Ramos (cell line): ENCODE results near the gene MKKS.

Experiments used
- in situ Hi-C: fragments of 300-500 bp; cut with MboI; formaldehyde crosslinking; loops from one replicate; pipeline ENCODE4 v1.14.3; 2022; ENCODE audit warnings: low sequenced_read_pairs; ENCODE audit not compliant: unreplicated experiment

The MKKS gene

DNA sequence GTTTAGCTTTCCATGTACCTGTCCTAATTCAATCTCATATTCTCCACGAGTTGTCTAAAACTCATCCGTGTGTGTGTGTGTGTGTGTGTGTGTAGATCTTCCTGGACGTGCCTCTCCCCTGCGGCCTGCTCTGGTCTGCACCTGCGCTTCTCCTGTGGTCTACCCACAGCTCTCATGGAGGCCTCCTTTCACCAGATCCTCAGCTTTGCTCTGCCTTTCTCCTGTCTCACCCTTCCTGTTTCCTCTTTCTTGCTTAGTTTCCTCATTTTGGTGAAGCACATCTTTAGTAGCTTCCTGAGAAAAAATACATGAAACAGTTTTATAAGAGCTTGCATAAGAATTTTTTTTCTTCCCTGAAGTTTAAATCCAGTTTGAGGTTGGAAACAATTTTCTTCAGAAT is 19.2 kb upstream of the MKKS start:
- in situ Hi-C loops: no loop called here

DNA sequence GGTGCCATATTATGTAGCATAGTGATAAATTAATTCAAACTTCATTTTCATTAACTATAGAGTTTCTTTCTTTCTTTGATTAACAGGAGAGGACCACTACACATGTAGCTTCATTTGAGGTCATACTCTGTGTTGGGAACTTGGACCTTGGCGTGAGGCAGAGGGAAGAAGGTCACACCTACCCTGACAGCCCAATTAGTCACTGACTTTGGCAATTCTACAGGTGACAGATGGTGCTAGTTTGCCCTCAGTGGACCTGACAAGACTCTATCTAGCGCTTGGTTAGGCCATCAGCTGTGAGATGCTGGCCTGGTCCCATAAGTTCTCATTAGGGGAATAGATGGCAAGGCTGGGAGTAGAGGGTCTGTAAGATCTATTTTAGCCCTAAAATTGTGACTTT is 15.2 kb upstream of the MKKS start:
- in situ Hi-C loops: no loop called here

DNA sequence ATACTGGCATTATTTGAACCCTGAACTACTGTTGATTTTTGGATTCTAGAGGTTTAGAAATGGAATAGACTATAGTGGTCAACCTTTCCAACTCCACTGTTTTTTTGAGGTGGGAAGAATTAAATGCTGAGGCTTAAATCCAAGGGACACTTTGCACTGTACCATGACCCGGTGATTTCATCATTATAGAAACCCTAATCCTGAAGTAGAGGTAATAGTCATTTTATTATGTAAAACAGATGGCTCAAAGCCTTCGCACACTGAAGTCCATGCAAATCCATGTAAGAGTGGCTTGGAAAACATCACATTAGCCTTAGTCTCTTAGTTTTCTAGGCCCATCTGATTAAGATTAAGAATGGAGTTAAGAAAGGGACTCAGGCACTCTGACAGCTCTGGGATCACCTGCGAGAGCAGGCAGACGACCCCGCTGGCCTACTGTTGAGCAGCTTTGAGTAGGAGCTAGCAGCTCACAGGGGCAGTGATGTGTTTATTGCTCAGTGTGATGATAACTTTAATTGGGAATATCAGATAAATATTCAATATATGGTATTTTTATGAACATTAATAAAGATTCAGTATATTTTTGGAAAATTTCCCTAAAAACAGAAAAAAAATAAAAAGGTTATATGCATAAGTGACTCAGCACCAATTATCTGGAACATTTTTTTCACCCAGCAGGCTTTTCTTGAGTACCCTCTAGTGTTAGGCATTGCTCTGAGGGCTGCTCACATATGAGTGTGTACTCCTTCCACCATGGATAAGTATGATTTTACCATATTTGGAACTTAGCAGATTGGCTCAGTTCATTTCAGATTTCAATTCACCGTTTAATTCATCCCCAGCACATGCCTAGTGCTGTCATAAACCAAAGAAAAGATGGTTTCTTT is 14.5 kb upstream of the MKKS start:
- in situ Hi-C loops: no loop called here

DNA sequence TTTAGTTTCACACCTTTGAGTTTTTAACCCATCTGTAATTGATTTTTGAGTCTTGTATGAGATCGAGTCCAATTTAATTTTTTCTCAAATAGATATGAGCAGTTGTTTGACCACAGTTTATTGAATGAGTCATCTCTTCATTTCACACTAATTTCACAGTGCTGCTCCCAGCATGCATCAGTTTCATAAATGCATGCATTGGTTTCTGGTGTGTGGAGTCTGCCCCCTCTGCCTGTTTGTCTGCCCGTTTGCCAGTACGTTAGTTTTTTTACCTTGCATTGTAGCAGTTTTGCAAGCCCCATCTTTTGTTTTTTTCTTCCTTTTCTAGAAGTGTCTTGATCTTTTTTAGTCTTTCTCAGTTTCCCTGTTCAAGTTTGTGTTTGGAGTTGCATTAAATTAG is 13.0 kb upstream of the MKKS start:
- in situ Hi-C loops: no loop called here

DNA sequence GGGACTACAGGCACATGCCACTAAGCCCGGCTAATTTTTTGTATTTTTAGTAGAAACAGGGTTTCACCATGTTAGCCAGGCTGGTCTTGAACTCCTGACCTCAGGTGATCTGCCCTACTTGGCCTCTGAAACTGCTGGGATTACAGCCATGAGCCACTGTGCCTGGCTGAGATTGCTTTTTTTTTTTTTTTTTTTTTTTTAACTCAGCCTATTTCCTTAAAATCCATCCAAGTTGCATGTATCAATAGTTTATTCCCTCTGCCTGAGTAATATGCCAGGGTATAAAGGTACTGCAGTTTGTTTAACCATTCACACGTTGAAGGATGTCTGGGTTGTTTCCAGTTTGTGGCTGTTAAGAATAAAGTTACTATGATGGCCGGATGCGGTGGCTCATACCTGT is 11.7 kb upstream of the MKKS start:
- in situ Hi-C loops: no loop called here

DNA sequence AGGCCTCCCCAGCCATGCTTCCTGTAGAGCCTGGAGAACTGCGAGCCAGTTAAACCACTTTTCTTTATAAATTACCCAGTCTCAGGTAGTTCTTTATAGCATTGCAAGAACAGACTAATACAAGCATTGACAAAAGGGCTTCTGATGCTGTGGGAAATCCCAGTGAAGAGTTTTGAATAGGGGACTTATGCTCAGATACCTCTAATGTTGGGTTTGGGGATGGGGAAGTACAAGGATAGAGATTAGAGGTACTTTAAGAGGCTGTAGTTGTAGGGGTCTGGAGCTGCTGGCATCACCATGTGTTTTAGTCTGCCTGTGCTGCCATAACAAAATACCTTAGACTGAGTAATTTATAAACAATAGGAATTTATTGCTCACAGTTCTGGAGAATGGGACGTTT is 9.9 kb upstream of the MKKS start:
- in situ Hi-C loops: no loop called here

DNA sequence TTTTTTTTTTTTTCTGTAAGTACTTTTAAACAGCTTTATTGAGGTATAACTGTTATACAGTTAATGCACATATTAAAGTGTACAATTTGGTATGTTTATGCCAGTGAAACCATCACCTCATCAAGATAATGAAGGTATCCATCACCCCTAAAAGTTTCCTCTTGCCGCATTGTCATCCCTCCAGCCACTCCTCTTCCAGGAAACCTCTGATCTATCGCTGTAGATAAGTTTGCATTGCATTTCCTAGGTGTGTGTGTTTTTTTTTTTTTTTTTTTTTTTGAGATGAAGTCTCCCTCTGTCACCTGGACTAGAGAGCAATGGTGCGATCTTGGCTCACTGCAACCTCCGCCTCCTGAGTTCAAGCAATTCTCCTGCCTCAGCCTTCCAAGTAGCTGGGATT is 4.2 kb upstream of the MKKS start:
- in situ Hi-C loops: no loop called here

DNA sequence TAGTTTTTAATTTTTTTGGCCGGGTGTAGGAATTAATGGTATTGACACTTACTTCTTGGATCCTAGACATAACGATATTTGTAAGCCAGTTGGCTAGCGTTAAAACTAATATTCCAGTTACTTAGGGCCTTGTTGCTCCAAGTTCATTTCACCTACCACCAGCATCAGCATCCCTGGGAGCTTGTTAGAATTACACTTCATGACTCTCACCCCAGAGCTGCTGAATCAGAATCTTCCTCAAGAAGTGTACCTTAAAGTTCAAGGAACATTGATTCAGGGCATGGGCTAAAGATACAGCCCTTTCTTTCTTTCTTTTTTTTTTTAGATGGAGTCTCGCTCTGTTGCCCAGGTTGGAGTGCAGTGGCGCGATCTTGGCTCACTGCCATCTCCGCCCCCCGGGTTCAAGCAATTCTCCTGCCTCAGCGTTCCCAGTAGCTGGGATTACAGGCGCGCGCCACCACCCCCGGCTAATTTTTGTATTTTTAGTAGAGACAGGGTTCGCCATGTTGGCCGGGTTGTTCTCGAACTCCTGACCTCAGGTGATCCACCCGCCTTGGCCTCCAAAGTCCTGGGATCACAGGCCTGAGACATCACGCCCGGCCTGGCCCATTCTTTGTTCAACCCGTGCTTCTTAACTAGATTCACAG is 2.2 kb upstream of the MKKS start:
- in situ Hi-C loops: no loop called here

DNA sequence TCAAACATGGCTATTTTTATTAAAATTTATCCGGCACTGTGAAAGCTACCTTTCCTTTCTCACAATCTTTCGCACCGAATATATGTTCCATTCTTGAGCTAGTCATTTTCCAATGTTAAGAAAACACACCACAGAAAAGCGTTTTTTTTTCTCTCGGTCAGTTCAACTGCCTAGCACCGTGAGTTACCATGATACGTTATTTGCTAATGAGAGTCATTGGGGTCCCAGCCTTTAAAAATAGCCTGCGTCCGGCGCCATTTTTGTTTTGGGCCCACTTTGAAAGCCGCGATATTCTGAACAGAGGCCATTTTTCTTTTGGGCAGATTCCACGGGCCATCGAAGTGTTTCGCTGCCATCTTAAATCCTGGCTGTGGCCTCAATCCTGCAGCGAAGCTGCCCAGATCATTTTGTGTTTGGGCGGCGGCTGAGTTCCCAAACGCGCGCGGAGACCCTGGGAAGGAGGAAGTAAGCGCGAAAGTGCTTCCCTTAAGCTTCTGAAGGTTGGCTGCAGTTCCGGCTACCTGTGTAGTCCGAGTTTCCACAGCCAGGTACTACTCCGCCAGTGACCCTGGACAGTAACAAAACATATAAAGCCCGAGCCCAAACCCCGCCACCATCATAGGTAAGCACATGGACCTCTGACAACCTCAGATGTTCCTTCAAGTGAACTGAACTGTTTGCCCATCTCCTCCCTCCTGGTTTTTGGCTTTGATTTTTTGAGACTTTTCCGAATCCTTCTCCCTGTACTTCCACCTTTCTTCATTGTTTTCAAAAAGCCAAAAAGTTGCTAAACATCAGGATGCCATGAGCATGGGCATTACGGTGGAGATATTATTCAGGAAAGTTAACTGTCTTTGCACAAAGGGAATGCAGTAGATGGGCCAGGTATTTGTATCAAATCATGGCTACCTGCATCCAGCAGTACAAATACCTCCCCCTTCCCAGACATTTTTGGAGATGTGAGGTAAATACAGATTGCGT is 1.1 kb upstream of the MKKS start, which contains the start of gene SLX4IP:
TSS of gene SLX4IP (plus strand) at position 474 of the 981 bp plus-strand sequence. CDS start 22,900 bp downstream, outside the sequence.
- in situ Hi-C loops: no loop called here

DNA sequence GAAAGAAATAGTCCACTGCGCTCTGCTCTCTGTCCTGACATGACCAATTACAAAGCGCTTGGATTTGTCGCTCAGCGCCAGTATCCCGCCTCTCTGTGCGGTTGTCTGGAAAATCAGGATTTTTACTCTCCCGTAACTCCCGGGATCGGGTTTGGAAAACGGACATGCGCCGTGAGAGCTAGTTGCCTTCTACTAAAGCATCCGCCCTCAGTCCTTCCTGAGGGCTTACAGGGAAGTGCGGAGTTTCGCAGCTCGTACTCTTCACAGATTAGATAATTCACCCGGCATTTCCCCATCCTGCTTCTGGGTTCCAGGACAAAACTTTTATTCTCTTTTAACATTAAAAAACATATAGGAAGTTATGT is 427 bp upstream of the MKKS start:
- in situ Hi-C loops: no loop called here

DNA sequence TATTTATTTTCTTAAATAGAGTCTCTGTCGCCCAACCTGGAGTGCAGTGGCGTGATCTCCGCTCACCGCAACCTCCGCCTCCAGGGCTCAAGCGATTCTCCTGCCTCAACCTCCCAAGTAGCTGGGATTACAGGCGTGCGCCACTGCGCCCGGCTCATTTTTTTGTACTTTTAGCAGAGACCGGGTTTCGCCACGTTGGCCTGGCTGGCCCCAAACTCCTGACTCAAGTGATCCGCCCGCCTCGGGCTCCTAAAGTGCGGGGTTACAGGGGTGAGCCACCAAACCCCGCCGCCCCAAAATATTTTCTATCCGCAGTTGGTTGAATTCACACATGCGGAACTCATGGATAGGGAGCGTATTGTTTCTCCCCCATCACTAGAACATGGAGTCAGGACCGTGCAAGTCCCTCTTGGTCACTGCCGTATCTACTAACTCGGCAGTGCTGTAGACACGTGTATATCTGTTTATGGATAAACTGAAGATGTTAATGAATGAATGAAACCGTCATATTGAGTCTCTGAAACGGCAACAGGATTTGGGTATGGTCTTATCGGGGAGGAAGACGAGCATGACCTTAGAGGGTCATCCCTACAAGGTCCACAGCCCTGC is 904 bp downstream of the MKKS start:
- in situ Hi-C loops: no loop called here

DNA sequence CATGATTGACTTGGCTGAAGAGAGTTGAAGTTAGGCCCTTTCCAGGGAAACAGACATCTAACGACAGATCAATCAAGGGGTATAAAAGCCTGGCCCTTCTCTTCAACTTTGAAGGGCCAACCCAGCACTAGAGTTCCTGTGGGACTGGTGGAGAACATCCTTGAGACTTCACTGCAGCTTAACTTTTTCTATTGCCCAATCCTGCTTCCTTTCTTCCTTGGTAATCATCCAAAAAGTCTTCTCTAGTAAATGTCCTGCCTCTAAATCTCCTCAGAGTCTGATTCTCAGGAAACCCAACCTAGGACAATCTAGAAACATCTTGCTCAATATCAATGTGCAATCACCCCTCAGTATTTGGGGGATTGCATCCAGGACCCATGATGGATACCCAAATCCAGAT is 1.9 kb downstream of the MKKS start:
- in situ Hi-C loops: no loop called here

DNA sequence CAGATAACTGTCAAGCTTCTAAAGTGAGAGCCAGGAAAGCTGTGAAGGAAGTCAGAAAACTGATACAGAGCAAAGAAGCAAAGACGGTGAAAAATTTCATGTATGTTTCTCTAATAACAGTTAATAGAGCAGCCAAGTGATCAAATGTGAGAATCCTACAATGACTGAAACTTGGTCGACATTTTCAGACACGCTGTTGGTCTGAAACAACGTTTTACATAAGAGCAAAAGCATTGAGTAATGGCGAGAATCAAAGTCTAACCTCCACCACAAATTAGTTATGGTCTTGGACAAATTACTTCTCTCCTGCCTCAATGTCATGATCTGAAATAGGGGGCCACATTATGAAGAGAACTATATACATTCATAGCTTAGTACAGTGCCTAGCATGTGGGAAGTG is 3.3 kb downstream of the MKKS start:
- in situ Hi-C loops: no loop called here

DNA sequence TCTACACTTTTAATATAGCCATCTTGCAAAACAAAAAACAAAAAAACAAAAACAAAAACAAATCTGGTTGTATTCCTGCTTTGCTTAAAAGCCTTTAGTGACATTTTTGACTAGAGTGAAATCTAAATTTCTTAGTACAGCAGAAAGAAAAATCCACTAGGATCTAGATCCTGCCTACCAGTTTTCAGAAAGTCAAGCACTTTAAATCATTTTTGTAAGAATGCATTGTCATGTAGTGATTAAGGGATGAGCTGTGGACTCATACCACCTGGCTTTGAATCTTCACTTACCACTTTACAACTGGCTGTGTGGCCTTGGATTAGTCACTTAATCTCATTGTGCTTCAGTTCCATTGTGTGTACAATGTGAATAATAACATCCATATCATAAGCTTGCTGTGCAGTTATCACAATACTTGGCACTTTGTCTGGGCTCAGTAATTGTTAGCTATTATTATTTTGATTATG is 4.0 kb downstream of the MKKS start:
- in situ Hi-C loops: no loop called here

DNA sequence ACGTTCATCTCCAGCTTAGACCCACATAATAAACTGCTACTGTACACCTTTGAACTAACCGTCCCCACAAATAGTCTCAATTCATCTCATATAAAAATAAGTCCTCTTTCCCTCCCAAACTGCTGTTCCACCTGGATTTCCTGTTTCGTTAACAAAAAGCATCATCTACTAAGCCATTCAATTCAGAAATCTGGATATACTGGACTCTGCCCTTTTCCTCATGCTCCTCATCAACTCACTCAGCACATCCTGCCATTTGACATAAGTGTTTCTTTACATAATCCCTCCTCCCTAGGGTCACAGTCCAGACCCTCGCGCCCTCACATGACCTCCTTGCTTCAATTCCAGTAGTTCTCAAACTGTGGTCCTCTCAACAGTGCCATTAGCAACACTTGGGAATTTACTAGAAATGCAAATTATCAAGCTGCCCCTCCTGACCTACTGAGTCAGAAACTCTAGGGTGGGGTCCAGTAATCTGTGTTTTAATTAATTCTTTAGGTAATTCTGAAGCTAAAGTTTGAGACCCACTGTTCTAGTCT is 4.5 kb downstream of the MKKS start:
- in situ Hi-C loops: no loop called here

DNA sequence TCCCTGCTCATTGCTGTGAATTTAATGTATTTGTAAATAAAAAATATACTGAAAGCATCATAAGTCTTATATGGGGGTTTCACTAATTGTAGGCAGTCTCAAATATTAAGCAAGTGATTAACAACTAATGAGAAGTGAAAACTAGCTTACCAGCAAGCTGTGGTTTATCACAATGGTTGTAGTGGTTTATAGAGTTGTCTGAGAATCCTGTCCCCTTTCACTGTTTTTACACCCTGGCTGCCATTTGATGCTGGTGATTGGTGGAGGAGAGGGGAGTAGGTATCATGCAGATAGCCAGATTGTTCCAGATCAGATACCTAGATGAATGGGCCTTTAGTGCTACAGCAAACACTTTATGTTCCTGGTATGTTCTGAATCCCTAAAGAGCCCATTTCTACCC is 6.0 kb downstream of the MKKS start:
- in situ Hi-C loops: no loop called here

DNA sequence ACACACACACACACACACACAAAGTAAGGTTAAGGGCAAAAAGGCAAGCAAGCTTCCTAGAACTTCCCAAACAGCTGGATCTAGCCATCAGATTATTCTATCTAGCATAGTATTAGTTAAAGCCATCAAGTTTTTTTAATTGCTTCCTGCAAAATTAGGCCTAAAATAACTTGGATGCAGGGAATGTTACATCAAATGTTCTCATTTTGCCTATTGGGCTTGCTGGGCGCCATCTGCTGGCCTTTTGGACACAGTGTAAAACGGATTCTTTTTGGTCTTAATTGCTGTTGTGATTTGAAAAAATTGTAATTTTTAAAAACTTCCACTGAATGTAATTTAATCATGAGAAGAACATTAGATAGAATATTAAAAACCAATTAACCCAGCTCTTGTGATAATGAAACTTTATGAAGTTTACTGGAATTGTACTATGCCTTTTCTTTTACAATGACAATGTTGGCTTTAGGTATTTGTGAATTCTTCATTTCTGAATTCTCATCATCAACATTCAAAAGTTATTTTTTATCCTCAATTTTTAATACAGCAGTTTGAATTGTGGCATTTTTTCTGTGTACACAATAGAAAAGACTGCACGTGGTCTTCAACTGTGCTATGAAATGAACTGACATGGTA is 6.8 kb downstream of the MKKS start:
- in situ Hi-C loops: no loop called here

DNA sequence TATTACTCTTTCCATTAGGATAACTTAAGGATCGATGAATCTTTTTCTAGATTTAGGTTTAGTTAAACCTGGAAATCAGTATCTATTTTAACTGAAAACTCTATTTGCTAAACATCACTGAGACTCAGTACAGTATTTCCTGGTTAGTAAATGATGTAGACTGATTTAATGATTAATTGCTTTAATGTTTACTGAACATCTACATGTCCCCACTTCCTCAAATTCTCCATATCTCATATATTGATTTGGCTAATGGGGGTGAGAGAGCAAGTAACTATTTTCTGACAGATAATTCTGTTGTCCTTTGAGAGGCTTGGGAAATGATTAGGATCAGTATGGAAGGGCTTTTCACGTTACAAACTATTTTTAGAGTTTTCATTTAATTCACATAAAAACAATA is 10.3 kb downstream of the MKKS start:
- in situ Hi-C loops: no loop called here

DNA sequence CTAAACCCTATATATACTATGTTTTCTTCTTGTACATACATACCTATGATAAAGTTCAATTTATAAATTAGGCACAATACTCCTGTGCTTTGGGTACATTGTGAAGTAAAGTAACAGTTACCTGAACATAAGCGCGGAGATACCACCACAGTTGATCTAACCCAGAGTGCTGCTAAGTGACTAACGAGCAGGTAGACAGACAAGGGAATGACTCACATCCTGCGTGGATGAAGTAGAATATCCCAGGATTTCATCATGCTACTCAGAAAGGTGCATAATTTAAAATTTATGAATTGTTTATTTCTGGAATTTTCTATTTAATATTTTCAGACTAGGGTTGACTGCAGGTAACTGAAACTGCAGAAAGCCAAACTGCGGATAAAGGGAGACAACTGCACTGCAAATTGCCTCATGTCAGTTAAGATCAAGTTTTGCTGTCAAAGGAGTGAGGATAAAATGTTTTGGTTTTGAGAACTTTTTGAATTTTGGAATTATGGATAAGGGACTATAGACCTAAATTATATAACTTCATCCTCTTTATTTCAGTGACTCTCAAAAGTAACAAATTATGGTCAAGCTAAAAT is 14.4 kb downstream of the MKKS start:
- in situ Hi-C loops: no loop called here
